Esophagus muscularis mucosa (tissue), 4 donors: ENCODE data around the gene RECK. TPM values are rescaled to one million over a fixed set of nuclear protein-coding genes. Genes with fewer than 3 reads are reported as not detected.

Experiments used
- DNase-seq: peaks from one replicate; pipeline ENCODE4 v3.0.0-alpha.2; 2017; ENCODE audit errors: extremely low spot score
- H3K27ac ChIP-seq, 4 donors: fragments of 200-600 bp; sonication (generic); replicated peaks in 1 of 4; 1 replicate in 3 of 4; 2 replicates in 1 of 4; pipeline ENCODE4 v1.5.1; 2016 to 2019; ENCODE audit warnings: mild to moderate bottlenecking in 1 of 4
- H3K27me3 ChIP-seq, 4 donors: fragments of 200-600 bp; sonication (generic); one replicate each; pipeline versions ENCODE4 v1.5.1 to v1.6.0; 2016 to 2019
- H3K36me3 ChIP-seq, 4 donors: fragments of 200-600 bp; sonication (generic); one replicate each; pipeline ENCODE4 v1.5.1; 2016 to 2019
- H3K4me1 ChIP-seq, 4 donors: fragments of 200-600 bp; sonication (generic); one replicate each; pipeline ENCODE4 v1.5.1; 2016 to 2019
- H3K4me3 ChIP-seq, 4 donors: fragments of 200-600 bp; sonication (generic); 1 replicate in 2 of 4; 2 replicates in 2 of 4; pipeline ENCODE4 v1.5.1; 2016 to 2019; ENCODE audit warnings: mild to moderate bottlenecking in 4 of 4, moderate library complexity in 1 of 4
- H3K9me3 ChIP-seq, 4 donors: fragments of 200-600 bp; sonication (generic); 1 replicate in 3 of 4; 2 replicates in 1 of 4; pipeline ENCODE4 v1.5.1; 2016 to 2019
- CTCF ChIP-seq, 3 experiments: fragments of 200-600 bp in 2 of 3; fragments of 450-650 bp in 1 of 3; sonication (generic) in 2 of 3; IDR thresholded peaks; one replicate each; pipeline ENCODE4 v1.5.1; 2017 to 2019; ENCODE audit warnings: antibody characterized with exemption in 3 of 3, mild to moderate bottlenecking in 2 of 3, moderate library complexity in 1 of 3
- EP300 ChIP-seq: sonication (generic); formaldehyde crosslinking; IDR thresholded peaks from one replicate; pipeline ENCODE4 v1.6.1; 2017; ENCODE audit warnings: antibody characterized with exemption
- POLR2A ChIP-seq: fragments of 450-650 bp; IDR thresholded peaks from one replicate; pipeline ENCODE4 v1.6.1; 2017; ENCODE audit warnings: antibody characterized with exemption, moderate library complexity, mild to moderate bottlenecking, low read depth
- POLR2AphosphoS5 ChIP-seq, 2 donors: sonication (generic); formaldehyde crosslinking; IDR thresholded peaks; one replicate each; pipeline ENCODE4 v1.6.1; 2017; ENCODE audit warnings: antibody characterized with exemption in 2 of 2
- WGBS: methylation state at CpG from one replicate; pipeline ENCODE4 v1.1.5; 2018; 5-methylcytosine and 5-hydroxymethylcytosine counted together
- intact Hi-C: fragments of 100-400 bp; cut with DNase I; formaldehyde crosslinking; loops from one replicate; pipeline ENCODE4 v1.15.1; 2023
- total RNA-seq, 4 donors: library from RNA; depleted of rRNA; stranded (reverse); fragments of >200 nt; gene quantifications; one replicate each; pipeline versions ENCODE4 v1.1.0 to v1.2.1, GENCODE V29; 2016

Gene RECK
- total RNA-seq, 4 donors from 2014 or later = 16.6 to 24.2 (median 19.0) TPM

- no peaks in the 10 kb centered on the region for H3K9me3 ChIP-seq
- TF ChIP-seq POLR2AphosphoS5 (IDR thresholded peaks at IDR 0.05) (no peak), POLR2A (no peak), CTCF (IDR thresholded peaks at IDR 0.05) (no peak), EP300 (no peak)
- H3K36me3 ChIP-seq = peaks cover 4 to 68% (median 49%) of the 10 kb centered on the region in 4 donors
- 95% methylated on average over 2 of the region's 2 CpGs for WGBS
- no peaks in the 10 kb centered on the region for H3K4me1 ChIP-seq
- intact Hi-C loops = no loop called here
- no peak overlapping the region for H3K27ac ChIP-seq
- H3K4me3 ChIP-seq = no peak overlapping the region
- DNase-seq = no peak
- no peaks in the 10 kb centered on the region for H3K27me3 ChIP-seq
These were observed 81.5 kb downstream of the RECK start for GRCh38 chr9:36118201-36118600.

GRCh38 chr9:36118706-36119105 lies 82.0 kb downstream of the RECK start:
- H3K4me1 ChIP-seq = no peaks in the 10 kb centered on the region
- WGBS = 87% methylated on average over 11 of the region's 15 CpGs
- no peak overlapping the region for H3K4me3 ChIP-seq
- no peak for DNase-seq
- H3K9me3 ChIP-seq = no peaks in the 10 kb centered on the region
- intact Hi-C loops = no loop called here
- no peaks in the 10 kb centered on the region for H3K27me3 ChIP-seq
- H3K36me3 ChIP-seq = peaks cover 4 to 73% (median 48%) of the 10 kb centered on the region in 4 donors
- TF ChIP-seq EP300 (no peak), POLR2A (no peak), POLR2AphosphoS5 (IDR thresholded peaks at IDR 0.05) (no peak), CTCF (IDR thresholded peaks at IDR 0.05) (no peak)
- no peak overlapping the region for H3K27ac ChIP-seq

GRCh38 chr9:36119476-36119875 lies 82.8 kb downstream of the RECK start:
- no peak for TF ChIP-seq EP300
- no peak for TF ChIP-seq POLR2A
- TF ChIP-seq CTCF (IDR thresholded peaks at IDR 0.05) = no peak
- no peak for TF ChIP-seq POLR2AphosphoS5 (IDR thresholded peaks at IDR 0.05)
- WGBS = 82% methylated on average over 7 of the region's 7 CpGs
- Histone ChIP-seq H3K27ac (no peak overlapping the region), H3K36me3 (peaks cover 4 to 78% (median 47%) of the 10 kb centered on the region in 4 donors), H3K4me1 (no peaks in the 10 kb centered on the region), H3K27me3 (no peaks in the 10 kb centered on the region), H3K4me3 (no peak overlapping the region), H3K9me3 (no peaks in the 10 kb centered on the region)
- DNase-seq = no peak
- intact Hi-C loops = no loop called here

- Histone ChIP-seq H3K27ac (no peak overlapping the region), H3K4me3 (no peak overlapping the region), H3K9me3 (no peaks in the 10 kb centered on the region), H3K4me1 (no peaks in the 10 kb centered on the region), H3K36me3 (peaks cover 4 to 78% (median 47%) of the 10 kb centered on the region in 4 donors), H3K27me3 (no peaks in the 10 kb centered on the region)
- 93% methylated on average over 4 of the region's 4 CpGs for WGBS
- intact Hi-C loops = no loop called here
- DNase-seq = no peak
- TF ChIP-seq CTCF (IDR thresholded peaks at IDR 0.05) (no peak), POLR2A (no peak), POLR2AphosphoS5 (IDR thresholded peaks at IDR 0.05) (no peak), EP300 (no peak)
These were observed 84.0 kb downstream of the RECK start for GRCh38 chr9:36120705-36121104.

GRCh38 chr9:36121971-36122370 lies 85.3 kb downstream of the RECK start:
- intact Hi-C loops = no loop called here
- Histone ChIP-seq H3K27me3 (no peaks in the 10 kb centered on the region), H3K4me3 (no peak overlapping the region), H3K9me3 (no peaks in the 10 kb centered on the region), H3K4me1 (no peaks in the 10 kb centered on the region), H3K27ac (no peak overlapping the region), H3K36me3 (peaks cover 4 to 71% (median 43%) of the 10 kb centered on the region in 4 donors)
- TF ChIP-seq POLR2A = no peak
- no peak for DNase-seq
- 90% methylated on average over 7 of the region's 7 CpGs for WGBS
